AG04450 (cell line): ENCODE data around the gene PCBP4. TPM values are rescaled to one million over a fixed set of nuclear protein-coding genes. Genes with fewer than 3 reads are reported as not detected.

Experiments used
- CTCF ChIA-PET: fragments of 300-600, 350-600 bp; formaldehyde crosslinking; extraction: SDS; loops from one replicate; lab custom pipeline; 2022; ENCODE audit warnings: antibody characterized with exemption, inconsistent platforms; lab: Charles Lee
- POLR2A ChIA-PET: fragments of 350-600 bp; formaldehyde crosslinking; extraction: SDS; loops from one replicate; lab custom pipeline; 2021; ENCODE audit warnings: antibody characterized with exemption, inconsistent platforms; lab: Yijun Ruan, JAX
- DNase-seq: peaks from one replicate; pipeline ENCODE4 v3.0.0-alpha.2; 2011; ENCODE audit warnings: low read depth, low spot score
- H3K27ac ChIP-seq: one replicate; pipeline ENCODE4 v1.5.1; 2012; ENCODE audit warnings: low read depth, low read length, control low read depth
- H3K27me3 ChIP-seq: one replicate; pipeline ENCODE4 v1.6.0; 2012; ENCODE audit warnings: low read length; ENCODE audit not compliant: control insufficient read depth, insufficient read depth
- H3K4me3 ChIP-seq: 2 replicates; pipeline ENCODE4 v1.5.1; 2011; ENCODE audit warnings: mild to moderate bottlenecking, low read depth, low read length, control low read depth
- H3K9me3 ChIP-seq: 2 replicates; pipeline ENCODE4 v1.5.1; 2012; ENCODE audit warnings: low read length; ENCODE audit not compliant: control insufficient read depth, insufficient read depth
- CTCF ChIP-seq: IDR thresholded peaks from 2 replicates; pipeline ENCODE4 v1.5.1; 2011; ENCODE audit warnings: low read depth, low read length, control low read depth, inconsistent platforms
- polyA plus RNA-seq: library from polyadenylated mRNA; depleted of rRNA; stranded (reverse); fragments of >200 nt; gene quantifications from 2 replicates; pipeline ENCODE4 v1.2.3, GENCODE V29; 2011

PCBP4 gene
- polyA plus RNA-seq, 1 experiment: 54.6 TPM

GRCh38 chr3:52001443-52001974 lies 34.3 kb upstream of the PCBP4 start:
- TF ChIP-seq CTCF: peak; percentile 89
- peaks cover 8% of the 10 kb centered on the region for H3K27me3 ChIP-seq
- no peaks in the 10 kb centered on the region for H3K9me3 ChIP-seq
- ChIA-PET CTCF (interaction anchor here (0.6 to 7.4 kb wide), 16 partner anchors 9 to 337 kb away, joined by 3 to 142 read pairs (median 6); partner anchors contain the start of gene DUSP7), POLR2A (no interaction called here)
- no peak overlapping the region for H3K27ac ChIP-seq
- no peak overlapping the region for H3K4me3 ChIP-seq
- no peak for DNase-seq

GRCh38 chr3:51999846-52000245 lies 32.6 kb upstream of the PCBP4 start:
- DNase-seq: no peak
- H3K9me3 ChIP-seq: no peaks in the 10 kb centered on the region; the same call in 1 of the 2 replicates
- CTCF ChIA-PET: interaction anchor here (7.4 kb wide), 2 partner anchors 121 to 148 kb away, joined by 138 to 142 read pairs; no protein-coding TSS in a partner anchor
- H3K4me3 ChIP-seq: no peak overlapping the region
- no peak for TF ChIP-seq CTCF
- POLR2A ChIA-PET: no interaction called here
- no peak overlapping the region for H3K27ac ChIP-seq
- peaks cover 8% of the 10 kb centered on the region for H3K27me3 ChIP-seq

GRCh38 chr3:51998774-51999173 lies 31.5 kb upstream of the PCBP4 start:
- TF ChIP-seq CTCF: no peak
- H3K9me3 ChIP-seq: no peaks in the 10 kb centered on the region; the same call in 1 of the 2 replicates
- H3K4me3 ChIP-seq: no peak overlapping the region
- ChIA-PET CTCF (interaction anchor here (1.5 to 1.7 kb wide), 2 partner anchors 144 to 146 kb away, joined by 5 read pairs; no protein-coding TSS in a partner anchor), POLR2A (no interaction called here)
- peaks cover 8% of the 10 kb centered on the region for H3K27me3 ChIP-seq
- no peak for DNase-seq
- H3K27ac ChIP-seq: no peak overlapping the region

- Histone ChIP-seq H3K27me3 (peaks cover 8% of the 10 kb centered on the region), H3K27ac (no peak overlapping the region), H3K4me3 (no peak overlapping the region), H3K9me3 (no peaks in the 10 kb centered on the region; the same call in 1 of the 2 replicates)
- ChIA-PET POLR2A (no interaction called here), CTCF (interaction anchor here (0.7 to 1.7 kb wide), 5 partner anchors 55 to 147 kb away, joined by 3 to 6 read pairs (median 5); partner anchors contain the start of gene PARP3)
- TF ChIP-seq CTCF: no peak
- DNase-seq: no peak
Observed at GRCh38 chr3:51997935-51998596, 30.8 kb upstream of the PCBP4 start.

- POLR2A ChIA-PET: no interaction called here
- H3K27me3 ChIP-seq: peaks cover 6% of the 10 kb centered on the region
- CTCF ChIA-PET: interaction anchor here (0.7 to 1.5 kb wide), 4 partner anchors 55 to 148 kb away, joined by 3 to 6 read pairs (median 5); partner anchors contain the start of gene PARP3
Observed at GRCh38 chr3:51997172-51997571, 29.9 kb upstream of the PCBP4 start.

More at GRCh38 chr3:51997172-51997571, 29.9 kb upstream of the PCBP4 start:
- no peak for TF ChIP-seq CTCF
- H3K4me3 ChIP-seq: no peak overlapping the region
- H3K9me3 ChIP-seq: no peaks in the 10 kb centered on the region; the same call in 1 of the 2 replicates
- no peak overlapping the region for H3K27ac ChIP-seq
- no peak for DNase-seq
